ENCODE results near the gene TBCB. TPM values are rescaled to one million over a fixed set of nuclear protein-coding genes. Genes with fewer than 3 reads are reported as not detected.

Gene TBCB
- total and polyA plus RNA-seq, 9 of the 15 experiments (the other 6 are each of a cell fraction or from before 2014, with no cell fraction given), result 3.5 to 115 (median 58.9) TPM

GRCh38 chr19:36139473-36140303 is 24.4 kb downstream of the TBCB start, which contains the start of gene CAPNS1 (continued):
- TF ChIP-seq VEZF1 (CRISPR knock-in tag; IDR thresholded peaks at IDR 0.05), result peak; percentile 86
- no peak for TF ChIP-seq NR2C1 (IDR thresholded peaks at IDR 0.05)
- TF ChIP-seq NR2C1 (tag; IDR thresholded peaks at IDR 0.05), result no peak
- peak; percentile 30; the same call in 1 of the 2 replicates for TF ChIP-seq NFIC (IDR thresholded peaks at IDR 0.05)
- TF ChIP-seq MXD1 (CRISPR knock-in tag; IDR thresholded peaks at IDR 0.05; ENCODE audit: borderline replicate concordance, poor library complexity, severe bottlenecking), result no peak
- TF ChIP-seq ATF6 (CRISPR knock-in tag; IDR thresholded peaks at IDR 0.05), result peak; percentile 57
- TF ChIP-seq SREBF1 (IDR thresholded peaks at IDR 0.05; ENCODE audit: borderline replicate concordance, low read depth, low read length), result 0 out of 2 replicates have a peak, but pooled peaks have one; percentile 40
- no peak for TF ChIP-seq ZFPM2 (CRISPR knock-in tag; IDR thresholded peaks at IDR 0.05)
- TF ChIP-seq ETV5 (CRISPR knock-in tag; IDR thresholded peaks at IDR 0.05; ENCODE audit: low read depth), result peak; percentile 81
- TF ChIP-seq MAZ (CRISPR knock-in tag; conservative IDR thresholded peaks at IDR 0.05 in 1 of 2, IDR thresholded peaks at IDR 0.05 in 1 of 2), result peak; percentile 97 to 98
- no peak for TF ChIP-seq MED1 (CRISPR knock-in tag; IDR thresholded peaks at IDR 0.05; ENCODE audit: borderline replicate concordance)
- TF ChIP-seq U2AF1 (optimal IDR thresholded peaks at IDR 0.05; ENCODE audit: low read depth, low read length), result peak; percentile 58
- peak; percentile 92 for TF ChIP-seq POLR2A (conservative IDR thresholded peaks at IDR 0.05)
- TF ChIP-seq RB1 (IDR thresholded peaks at IDR 0.05; ENCODE audit: low read depth), result peak; percentile 93
- no peak for TF ChIP-seq TCFL5 (CRISPR knock-in tag; conservative IDR thresholded peaks at IDR 0.05)
- TF ChIP-seq THRAP3 (IDR thresholded peaks at IDR 0.05; ENCODE audit: borderline replicate concordance), result no peak
- 0 out of 2 replicates have a peak, but pooled peaks have one; percentile 4 for TF ChIP-seq ATF1 (CRISPR knock-in tag; IDR thresholded peaks at IDR 0.05)
- peak; percentile 80 for TF ChIP-seq ATF1 (tag; IDR thresholded peaks at IDR 0.05)
- peak; percentile 60; the same call in 1 of the 2 replicates for TF ChIP-seq KLF6 (CRISPR knock-in tag; IDR thresholded peaks at IDR 0.05; ENCODE audit: borderline replicate concordance)
- peak; percentile 54 for TF ChIP-seq KDM5B (IDR thresholded peaks at IDR 0.05; ENCODE audit: insufficient replicate concordance, low read depth, low read length)
- 0 out of 2 replicates have a peak, but pooled peaks have one; percentile 63 for TF ChIP-seq THRB (CRISPR knock-in tag; conservative IDR thresholded peaks at IDR 0.05)
- peak; percentile 38; the same call in 1 of the 2 replicates for TF ChIP-seq ZNF274 (IDR thresholded peaks at IDR 0.05; ENCODE audit: borderline replicate concordance, low read depth, low read length)
- TF ChIP-seq PML (IDR thresholded peaks at IDR 0.05; ENCODE audit: low read length), result peak; percentile 47; the same call in 1 of the 2 replicates
- no peak for TF ChIP-seq CBFA2T2 (conservative IDR thresholded peaks at IDR 0.05)

All from K562 (cell line).